ENCODE results near the gene KLHL10. TPM values are rescaled to one million over a fixed set of nuclear protein-coding genes. Genes with fewer than 3 reads are reported as not detected.
A peak's percentile ranks its signal among the peaks of the same experiment; 100 is the strongest.

The KLHL10 gene
- total and polyA plus RNA-seq, 2 of the 13 experiments (the other 11 are each of a cell fraction or from before 2014, with no cell fraction given) = 0.04 to 0.08 TPM

DNA sequence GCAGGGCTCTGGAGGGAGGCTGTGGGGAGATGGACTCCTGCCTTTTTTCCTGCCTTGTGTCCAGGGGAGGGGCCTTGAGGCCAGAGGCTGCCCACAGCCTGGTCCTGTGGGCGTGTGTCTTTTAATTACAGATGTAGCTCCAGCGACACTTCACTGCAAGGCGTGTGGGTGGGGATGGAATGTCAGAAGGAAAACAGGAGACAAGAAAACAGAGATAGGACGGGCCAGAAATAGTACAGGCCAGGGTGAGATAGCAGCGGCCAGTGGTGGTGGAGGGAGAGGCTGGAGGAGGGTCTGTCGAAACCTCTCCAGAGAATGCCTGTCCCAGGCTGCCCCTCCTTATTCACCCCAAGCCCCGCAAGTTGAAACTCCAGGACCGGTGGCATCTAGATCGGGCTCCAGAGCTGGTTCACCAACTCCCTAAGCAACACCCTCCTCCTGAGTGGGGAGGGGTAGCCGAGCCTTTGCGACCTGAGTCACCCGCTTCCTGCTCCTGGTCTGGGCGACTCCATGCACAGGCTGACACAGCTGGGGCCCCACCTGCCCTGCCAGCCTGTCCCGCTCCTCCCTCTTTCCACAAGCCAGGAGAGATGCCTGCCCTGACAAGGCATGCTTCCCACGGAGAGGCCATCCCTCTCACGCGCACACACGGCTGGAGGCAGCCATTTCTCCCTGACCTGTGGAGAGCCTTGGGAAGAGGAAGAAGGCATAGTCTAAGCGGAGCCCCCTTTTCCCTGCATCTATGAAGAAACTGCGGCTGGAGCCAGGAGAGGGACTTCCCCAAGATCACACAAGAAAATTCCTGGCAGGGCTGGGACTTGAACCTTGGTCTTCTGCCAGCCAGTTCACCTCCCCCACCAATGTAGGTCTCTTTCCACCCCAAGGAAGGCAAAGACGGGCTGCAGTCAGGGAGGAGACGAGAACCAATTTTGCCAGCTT is 44.5 kb upstream of the KLHL10 start (continued):
- TF ChIP-seq ZNF253 (CRISPR knock-in tag; IDR thresholded peaks at IDR 0.05; ENCODE audit: borderline replicate concordance) = no peak
- no peak; the same call in 1 of the 2 replicates for TF ChIP-seq ZNF772 (CRISPR knock-in tag; IDR thresholded peaks at IDR 0.05)
- no peak for TF ChIP-seq MATR3 (CRISPR knock-in tag; IDR thresholded peaks at IDR 0.05)
- TF ChIP-seq, protein P1, sequence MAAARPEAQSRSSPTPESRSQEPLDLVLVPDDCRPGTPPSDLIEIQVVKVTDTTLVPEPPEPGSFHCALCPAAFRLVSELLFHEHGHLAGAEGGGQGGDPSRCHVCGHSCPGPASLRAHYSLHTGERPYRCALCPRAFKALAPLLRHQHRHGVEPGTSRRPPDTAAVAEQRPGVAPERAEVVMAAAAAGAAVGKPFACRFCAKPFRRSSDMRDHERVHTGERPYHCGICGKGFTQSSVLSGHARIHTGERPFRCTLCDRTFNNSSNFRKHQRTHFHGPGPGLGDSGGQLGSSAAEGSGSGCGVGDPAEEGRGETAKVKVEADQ (CRISPR knock-in tag; IDR thresholded peaks at IDR 0.05; ENCODE audit: borderline replicate concordance) = peak; percentile 40; the same call in 1 of the 2 replicates
- peak; percentile 74 for TF ChIP-seq ZFX (CRISPR knock-in tag; IDR thresholded peaks at IDR 0.05; ENCODE audit: low read depth)
- TF ChIP-seq, protein P2, sequence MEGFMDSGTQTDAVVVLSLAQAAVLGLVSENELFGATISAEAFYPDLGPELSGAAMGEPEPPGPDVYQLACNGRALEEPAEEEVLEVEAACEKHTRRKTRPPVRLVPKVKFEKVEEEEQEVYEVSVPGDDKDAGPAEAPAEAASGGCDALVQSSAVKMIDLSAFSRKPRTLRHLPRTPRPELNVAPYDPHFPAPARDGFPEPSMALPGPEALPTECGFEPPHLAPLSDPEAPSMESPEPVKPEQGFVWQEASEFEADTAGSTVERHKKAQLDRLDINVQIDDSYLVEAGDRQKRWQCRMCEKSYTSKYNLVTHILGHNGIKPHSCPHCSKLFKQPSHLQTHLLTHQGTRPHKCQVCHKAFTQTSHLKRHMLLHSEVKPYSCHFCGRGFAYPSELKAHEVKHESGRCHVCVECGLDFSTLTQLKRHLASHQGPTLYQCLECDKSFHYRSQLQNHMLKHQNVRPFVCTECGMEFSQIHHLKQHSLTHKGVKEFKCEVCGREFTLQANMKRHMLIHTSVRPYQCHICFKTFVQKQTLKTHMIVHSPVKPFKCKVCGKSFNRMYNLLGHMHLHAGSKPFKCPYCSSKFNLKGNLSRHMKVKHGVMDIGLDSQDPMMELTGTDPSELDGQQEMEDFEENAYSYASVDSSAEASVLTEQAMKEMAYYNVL (CRISPR knock-in tag; IDR thresholded peaks at IDR 0.05; ENCODE audit: borderline replicate concordance) = peak; percentile 29; the same call in 1 of the 2 replicates
- TF ChIP-seq U2AF1 (optimal IDR thresholded peaks at IDR 0.05; ENCODE audit: low read depth, low read length) = peak; percentile 7
- TF ChIP-seq ZFP90 (CRISPR knock-in tag; IDR thresholded peaks at IDR 0.05; ENCODE audit: borderline replicate concordance) = peak; percentile 40; the same call in 1 of the 2 replicates
- TF ChIP-seq JDP2 (CRISPR knock-in tag; IDR thresholded peaks at IDR 0.05; ENCODE audit: borderline replicate concordance) = no peak
- 0 out of 2 replicates have a peak, but pooled peaks have one; percentile 21 for TF ChIP-seq NFKBIZ (CRISPR knock-in tag; IDR thresholded peaks at IDR 0.05)
- TF ChIP-seq ZNF282 (IDR thresholded peaks at IDR 0.05; ENCODE audit: partially characterized antibody) = no peak
- peak; percentile 35; the same call in 1 of the 2 replicates for TF ChIP-seq KMT2B (CRISPR knock-in tag; IDR thresholded peaks at IDR 0.05)
- TF ChIP-seq ZNF274 (CRISPR knock-in tag; IDR thresholded peaks at IDR 0.05) = 0 out of 2 replicates have a peak, but pooled peaks have one; percentile 37
- TF ChIP-seq ZNF337 (CRISPR knock-in tag; IDR thresholded peaks at IDR 0.05; ENCODE audit: borderline replicate concordance, low read depth) = no peak
- no peak for TF ChIP-seq PAF1 (CRISPR knock-in tag; IDR thresholded peaks at IDR 0.05)
- no peak for TF ChIP-seq ZSCAN12 (CRISPR knock-in tag; IDR thresholded peaks at IDR 0.05)
- TF ChIP-seq HNRNPLL (IDR thresholded peaks at IDR 0.05; ENCODE audit: low read depth, low read length, poor library complexity, severe bottlenecking) = peak; percentile 16
- TF ChIP-seq RFXAP (CRISPR knock-in tag; IDR thresholded peaks at IDR 0.05; ENCODE audit: borderline replicate concordance) = 0 out of 2 replicates have a peak, but pooled peaks have one; percentile 13
- no peak for TF ChIP-seq ZNF761 (CRISPR knock-in tag; conservative IDR thresholded peaks at IDR 0.05)
- TF ChIP-seq, protein P3, sequence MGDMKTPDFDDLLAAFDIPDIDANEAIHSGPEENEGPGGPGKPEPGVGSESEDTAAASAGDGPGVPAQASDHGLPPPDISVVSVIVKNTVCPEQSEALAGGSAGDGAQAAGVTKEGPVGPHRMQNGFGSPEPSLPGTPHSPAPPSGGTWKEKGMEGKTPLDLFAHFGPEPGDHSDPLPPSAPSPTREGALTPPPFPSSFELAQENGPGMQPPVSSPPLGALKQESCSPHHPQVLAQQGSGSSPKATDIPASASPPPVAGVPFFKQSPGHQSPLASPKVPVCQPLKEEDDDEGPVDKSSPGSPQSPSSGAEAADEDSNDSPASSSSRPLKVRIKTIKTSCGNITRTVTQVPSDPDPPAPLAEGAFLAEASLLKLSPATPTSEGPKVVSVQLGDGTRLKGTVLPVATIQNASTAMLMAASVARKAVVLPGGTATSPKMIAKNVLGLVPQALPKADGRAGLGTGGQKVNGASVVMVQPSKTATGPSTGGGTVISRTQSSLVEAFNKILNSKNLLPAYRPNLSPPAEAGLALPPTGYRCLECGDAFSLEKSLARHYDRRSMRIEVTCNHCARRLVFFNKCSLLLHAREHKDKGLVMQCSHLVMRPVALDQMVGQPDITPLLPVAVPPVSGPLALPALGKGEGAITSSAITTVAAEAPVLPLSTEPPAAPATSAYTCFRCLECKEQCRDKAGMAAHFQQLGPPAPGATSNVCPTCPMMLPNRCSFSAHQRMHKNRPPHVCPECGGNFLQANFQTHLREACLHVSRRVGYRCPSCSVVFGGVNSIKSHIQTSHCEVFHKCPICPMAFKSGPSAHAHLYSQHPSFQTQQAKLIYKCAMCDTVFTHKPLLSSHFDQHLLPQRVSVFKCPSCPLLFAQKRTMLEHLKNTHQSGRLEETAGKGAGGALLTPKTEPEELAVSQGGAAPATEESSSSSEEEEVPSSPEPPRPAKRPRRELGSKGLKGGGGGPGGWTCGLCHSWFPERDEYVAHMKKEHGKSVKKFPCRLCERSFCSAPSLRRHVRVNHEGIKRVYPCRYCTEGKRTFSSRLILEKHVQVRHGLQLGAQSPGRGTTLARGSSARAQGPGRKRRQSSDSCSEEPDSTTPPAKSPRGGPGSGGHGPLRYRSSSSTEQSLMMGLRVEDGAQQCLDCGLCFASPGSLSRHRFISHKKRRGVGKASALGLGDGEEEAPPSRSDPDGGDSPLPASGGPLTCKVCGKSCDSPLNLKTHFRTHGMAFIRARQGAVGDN (CRISPR knock-in tag; IDR thresholded peaks at IDR 0.05) = peak; percentile 81
- TF ChIP-seq NFATC3 (CRISPR knock-in tag; IDR thresholded peaks at IDR 0.05) = 0 out of 2 replicates have a peak, but pooled peaks have one; percentile 36
- TF ChIP-seq SUZ12 (IDR thresholded peaks at IDR 0.05; ENCODE audit: low read depth, low read length) = no peak
